ENCODE measurements around the gene NANOS1.

GRCh38 chr10:119042169-119042568 lies 12.7 kb downstream of the NANOS1 start:
- TF ChIP-seq TAF1 (IDR thresholded peaks at IDR 0.05; ENCODE audit: borderline replicate concordance, insufficient read depth, low read length) (no peak), POLR2AphosphoS5 (IDR thresholded peaks at IDR 0.05; ENCODE audit: low read depth, low read length) (no peak), REST (IDR thresholded peaks at IDR 0.05; ENCODE audit: insufficient read depth in 1 of 2, low read depth in 2 of 2, low read length in 2 of 2) (no peak), SIN3A (IDR thresholded peaks at IDR 0.05; ENCODE audit: borderline replicate concordance, insufficient read depth, low read length) (no peak), FOXP2 (optimal IDR thresholded peaks at IDR 0.05; ENCODE audit: borderline replicate concordance, extremely low read depth, extremely low read length, insufficient read depth) (no peak)
